Stimulated activated CD8-positive, alpha-beta memory T cell treated with anti-CD3 and anti-CD28 coated beads, Interleukin-12 subunit alpha, Interleukin-12 subunit beta, amount 100 ng/mL, for 1 hour (primary cell): ENCODE data around the gene CHP2.
"Not testable (repeated sequence)": the region's sequence is repeated elsewhere in the genome, so short reads cannot be mapped to it uniquely, and the experiment has no call there.

Experiments
- DNase-seq: peaks from one replicate; pipeline ENCODE4 v3.0.0-alpha.2; 2020; ENCODE audit warnings: low read depth

The CHP2 gene

GRCh38 chr16:23754594-23755483 lies at the start of gene CHP2:
Gene CHP2 (plus strand): TSS chr16:23755026. CDS start chr16:23755050, 24 bp downstream.
- DNase-seq: no peak

- no peak for DNase-seq
Observed at GRCh38 chr16:23705517-23705902, 49.3 kb upstream of the CHP2 start.

GRCh38 chr16:23706439-23706838 lies 48.4 kb upstream of the CHP2 start:
- no peak for DNase-seq

- no peak for DNase-seq
Observed at GRCh38 chr16:23709536-23709935, 45.3 kb upstream of the CHP2 start.

GRCh38 chr16:23710008-23710407 lies 44.8 kb upstream of the CHP2 start:
- DNase-seq: no peak

GRCh38 chr16:23710504-23710903 lies 44.3 kb upstream of the CHP2 start:
- no peak for DNase-seq

- no peak for DNase-seq
Observed at GRCh38 chr16:23711785-23712184, 43.0 kb upstream of the CHP2 start.

- no peak for DNase-seq
Observed at GRCh38 chr16:23712976-23713375, 41.9 kb upstream of the CHP2 start, which contains the start of gene ERN2. Gene ERN2 (minus strand): TSS chr16:23713222. CDS start chr16:23713187, 35 bp downstream.

GRCh38 chr16:23716484-23716883 lies 38.3 kb upstream of the CHP2 start:
- no peak for DNase-seq

- not testable (repeated sequence) for DNase-seq
Observed at GRCh38 chr16:23722613-23723240, 32.1 kb upstream of the CHP2 start.

- no peak for DNase-seq
Observed at GRCh38 chr16:23724096-23724784, 30.6 kb upstream of the CHP2 start.

- no peak for DNase-seq
Observed at GRCh38 chr16:23724785-23725131, 30.1 kb upstream of the CHP2 start.

GRCh38 chr16:23726710-23727109 lies 28.1 kb upstream of the CHP2 start:
- no peak for DNase-seq

GRCh38 chr16:23728112-23728477 lies 26.7 kb upstream of the CHP2 start:
- no peak for DNase-seq

- DNase-seq: no peak
Observed at GRCh38 chr16:23729503-23730424, 25.1 kb upstream of the CHP2 start.

GRCh38 chr16:23734176-23734893 lies 20.5 kb upstream of the CHP2 start:
- no peak for DNase-seq

- DNase-seq: not testable (repeated sequence)
Observed at GRCh38 chr16:23737423-23738028, 17.3 kb upstream of the CHP2 start.

GRCh38 chr16:23739516-23739915 lies 15.3 kb upstream of the CHP2 start:
- DNase-seq: no peak

GRCh38 chr16:23741675-23742303 lies 13.0 kb upstream of the CHP2 start:
- no peak for DNase-seq

GRCh38 chr16:23742766-23743165 lies 12.1 kb upstream of the CHP2 start:
- no peak for DNase-seq
